Measurements from ENCODE around the gene CCDC18. TPM values are rescaled to one million over a fixed set of nuclear protein-coding genes. Genes with fewer than 3 reads are reported as not detected.
A peak's percentile ranks its signal among the peaks of the same experiment; 100 is the strongest.

CCDC18 gene
- 21.3 to 24.9 TPM (median 23.0 TPM) in 3 replicates for total RNA-seq (2021)
- Bru-seq, nascent RNA, result percentile 84 among the genes with signal in this experiment
- long read RNA-seq, experiment 1, full-length matches to known transcripts, result 1 of 81 reads
- long read RNA-seq, experiment 1, partial matches to known transcripts, result 25 of 81 reads
- long read RNA-seq, experiment 1, other reads (novel, unspliced or antisense), result 55 of 81 reads
- long read RNA-seq, experiment 2, partial matches to known transcripts, result 4 of 15 reads
- long read RNA-seq, experiment 2, other reads (novel, unspliced or antisense), result 11 of 15 reads
- long read RNA-seq, experiment 3, partial matches to known transcripts, result 5 of 10 reads
- long read RNA-seq, experiment 3, other reads (novel, unspliced or antisense), result 5 of 10 reads

GRCh38 chr1:93180723-93181613 is at the start of gene CCDC18:
CCDC18 (plus strand) TSS chr1:93180724; CDS start chr1:93183362, 2,638 bp downstream.
- Mint-ChIP-seq H3K9me3 (no peaks in the 10 kb centered on the region), H3K27ac (peak within 1 kb of the TSS; percentile 99), H3K4me3 (peak within 1 kb of the TSS; percentile 88), H3K36me3 (no peaks in the 10 kb centered on the region), H3K4me1 (peaks cover 25% of the 10 kb centered on the region), H3K27me3 (ENCODE audit: low read depth) (no peaks in the 10 kb centered on the region)
- ChIA-PET CTCF (no interaction called here), POLR2A (interaction anchor here (0.6 kb wide), 1 partner anchor 87 kb away, joined by 4 read pairs; no protein-coding TSS in a partner anchor)
- DNase-seq (ENCODE audit: low spot score) (no peak), ATAC-seq (peak; percentile 4)
- TF ChIP-seq TEAD1 (CRISPR knock-in tag; IDR thresholded peaks at IDR 0.05), result 0 out of 2 replicates have a peak, but pooled peaks have one; percentile 28
- TF ChIP-seq MAX (CRISPR knock-in tag; IDR thresholded peaks at IDR 0.05), result no peak
- 0 out of 2 replicates have a peak, but pooled peaks have one; percentile 29 for TF ChIP-seq CREB1 (CRISPR knock-in tag; IDR thresholded peaks at IDR 0.05)
- TF ChIP-seq JUN (CRISPR knock-in tag; IDR thresholded peaks at IDR 0.05), result peak; percentile 60; the same call in 1 of the 2 replicates
- no peak for TF ChIP-seq NR1H2 (CRISPR knock-in tag; IDR thresholded peaks at IDR 0.05)
- TF ChIP-seq ZNF425 (CRISPR knock-in tag; conservative IDR thresholded peaks at IDR 0.05), result no peak
- TF ChIP-seq ATF1 (CRISPR knock-in tag; IDR thresholded peaks at IDR 0.05), result 0 out of 2 replicates have a peak, but pooled peaks have one; percentile 25
- TF ChIP-seq NFATC4 (CRISPR knock-in tag; IDR thresholded peaks at IDR 0.05), result no peak
- TF ChIP-seq ZNF423 (CRISPR knock-in tag; IDR thresholded peaks at IDR 0.05), result no peak
- TF ChIP-seq E2F4 (CRISPR knock-in tag; IDR thresholded peaks at IDR 0.05; ENCODE audit: borderline replicate concordance, low read depth), result 0 out of 2 replicates have a peak, but pooled peaks have one; percentile 77
- TF ChIP-seq MLX (CRISPR knock-in tag; IDR thresholded peaks at IDR 0.05), result no peak
- no peak for TF ChIP-seq ZNF671 (CRISPR knock-in tag; IDR thresholded peaks at IDR 0.05)
- TF ChIP-seq USF1 (CRISPR knock-in tag; IDR thresholded peaks at IDR 0.05), result no peak
- TF ChIP-seq ARID4B (CRISPR knock-in tag; IDR thresholded peaks at IDR 0.05; ENCODE audit: borderline replicate concordance), result 0 out of 2 replicates have a peak, but pooled peaks have one; percentile 47

All from WTC11 (cell line).